DMS153 treated with DMSO at 0.1 percent for 48 hours (cell line): Measurements from ENCODE around the gene UBE2D2.

Experiments
- DNase-seq: peaks from one replicate; lab custom pipeline; 2025; ENCODE audit not compliant: unreplicated experiment; lab: John Stamatoyannopoulos, UW

UBE2D2 gene

GRCh38 chr5:139634541-139634940 lies 73.4 kb downstream of the UBE2D2 start:
- DNase-seq, result no peak

- DNase-seq, result no peak
Observed at GRCh38 chr5:139635191-139635590, 74.1 kb downstream of the UBE2D2 start.

GRCh38 chr5:139635606-139636206 lies 74.6 kb downstream of the UBE2D2 start:
- peak; percentile 34 for DNase-seq

GRCh38 chr5:139636207-139636792 lies 75.2 kb downstream of the UBE2D2 start:
- DNase-seq, result no peak

- DNase-seq, result no peak
Observed at GRCh38 chr5:139636975-139637408, 75.9 kb downstream of the UBE2D2 start.

- peak; percentile 14 for DNase-seq
Observed at GRCh38 chr5:139637438-139638089, 76.4 kb downstream of the UBE2D2 start.

GRCh38 chr5:139638090-139638735 lies 77.1 kb downstream of the UBE2D2 start:
- peak; percentile 21 for DNase-seq

GRCh38 chr5:139638736-139639618 lies 77.8 kb downstream of the UBE2D2 start:
- no peak for DNase-seq

- no peak for DNase-seq
Observed at GRCh38 chr5:139639619-139640380, 78.7 kb downstream of the UBE2D2 start.

- no peak for DNase-seq
Observed at GRCh38 chr5:139640421-139641115, 79.4 kb downstream of the UBE2D2 start.

GRCh38 chr5:139641116-139642080 lies 80.3 kb downstream of the UBE2D2 start:
- DNase-seq, result no peak

GRCh38 chr5:139642213-139642612 lies 81.1 kb downstream of the UBE2D2 start:
- no peak for DNase-seq

- DNase-seq, result no peak
Observed at GRCh38 chr5:139642891-139643871, 82.0 kb downstream of the UBE2D2 start.

- no peak for DNase-seq
Observed at GRCh38 chr5:139644001-139644456, 82.9 kb downstream of the UBE2D2 start.

- DNase-seq, result no peak
Observed at GRCh38 chr5:139644646-139645429, 83.7 kb downstream of the UBE2D2 start.

GRCh38 chr5:139645430-139645871 lies 84.3 kb downstream of the UBE2D2 start:
- no peak for DNase-seq
